Gastrocnemius medialis (tissue), 4 donors: Measurements from ENCODE around the gene ENAH.

Experiments used
- CTCF ChIP-seq, 5 experiments: fragments of 450-650 bp in 3 of 5; fragments of 200-600 bp in 2 of 5; sonication (generic) in 2 of 5; IDR thresholded peaks in 4 of 5; conservative IDR thresholded peaks in 1 of 5; 1 replicate in 4 of 5; 2 replicates in 1 of 5; pipeline ENCODE4 v1.5.1; 2016 to 2019; ENCODE audit warnings: antibody characterized with exemption in 5 of 5, mild to moderate bottlenecking in 3 of 5, moderate library complexity in 3 of 5
- POLR2A ChIP-seq, 2 donors: fragments of 450-650 bp; IDR thresholded peaks; one replicate each; pipeline ENCODE4 v1.6.1; 2017; ENCODE audit warnings: antibody characterized with exemption in 2 of 2, mild to moderate bottlenecking in 2 of 2, moderate library complexity in 2 of 2

GRCh38 chr1:225581186-225581585 lies 71.7 kb downstream of the ENAH start:
- no peak for TF ChIP-seq CTCF (IDR thresholded peaks at IDR 0.05 in 4 of 5, conservative IDR thresholded peaks at IDR 0.05 in 1 of 5)
- no peak for TF ChIP-seq POLR2A (IDR thresholded peaks at IDR 0.05)
